ENCODE results near the gene GEMIN2.
"Not testable (repeated sequence)": the region's sequence is repeated elsewhere in the genome, so short reads cannot be mapped to it uniquely, and the experiment has no call there.

The GEMIN2 gene

DNA sequence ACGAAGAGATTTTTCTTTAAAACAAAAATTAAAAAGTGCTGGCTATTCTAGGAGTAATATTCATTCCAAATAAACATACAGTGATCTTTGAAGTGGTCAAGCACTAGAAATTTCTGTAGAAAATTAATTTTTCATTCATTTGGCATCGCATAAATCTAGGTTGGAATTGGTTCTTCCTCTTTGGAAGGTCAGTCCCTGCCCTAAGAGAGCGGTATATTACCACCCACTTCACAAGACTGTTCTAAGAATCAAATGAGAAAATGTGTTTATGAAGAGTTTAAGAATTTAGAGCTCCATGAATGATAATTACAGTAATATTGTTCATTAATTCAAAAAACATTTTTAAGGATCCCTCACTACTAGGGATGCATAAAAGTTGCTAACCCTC, 444 bp upstream of the GEMIN2 start:
- no peak for DNase-seq

DNA sequence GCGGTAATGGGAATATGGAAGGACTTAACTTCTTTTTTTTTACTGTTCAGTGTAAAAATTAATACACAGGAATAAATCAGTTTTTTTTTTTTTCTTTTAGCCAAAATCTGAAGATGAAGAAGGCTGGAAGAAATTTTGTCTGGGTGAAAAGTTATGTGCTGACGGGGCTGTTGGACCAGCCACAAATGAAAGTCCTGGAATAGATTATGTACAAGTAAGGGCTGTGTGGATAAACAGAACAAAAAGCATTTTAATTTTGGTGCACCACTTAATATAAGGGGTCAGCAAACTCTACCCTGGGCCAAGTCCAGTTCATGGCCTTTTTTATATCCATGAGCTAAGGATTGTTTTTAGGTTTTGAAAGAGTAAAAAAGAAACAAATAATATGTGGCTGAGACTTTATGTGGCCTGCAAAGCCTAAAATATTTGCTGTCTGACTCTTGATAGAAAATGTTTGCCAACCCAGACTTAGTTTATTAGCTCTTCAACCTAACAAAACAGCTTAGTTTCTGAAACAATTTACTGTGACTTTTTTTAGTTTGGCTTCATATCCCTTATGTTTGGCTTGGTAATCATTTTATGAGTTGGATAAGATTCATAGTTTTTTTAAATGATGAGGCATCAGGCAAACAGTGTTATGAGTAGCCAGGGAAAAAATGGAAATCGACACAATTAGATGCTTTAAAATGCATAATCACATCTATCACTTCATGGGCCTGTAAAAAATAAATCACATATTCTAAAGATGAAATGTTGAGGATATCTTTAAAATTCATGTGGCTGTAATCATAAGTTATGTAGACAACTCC, 8.4 kb downstream of the GEMIN2 start:
- no peak for DNase-seq

DNA sequence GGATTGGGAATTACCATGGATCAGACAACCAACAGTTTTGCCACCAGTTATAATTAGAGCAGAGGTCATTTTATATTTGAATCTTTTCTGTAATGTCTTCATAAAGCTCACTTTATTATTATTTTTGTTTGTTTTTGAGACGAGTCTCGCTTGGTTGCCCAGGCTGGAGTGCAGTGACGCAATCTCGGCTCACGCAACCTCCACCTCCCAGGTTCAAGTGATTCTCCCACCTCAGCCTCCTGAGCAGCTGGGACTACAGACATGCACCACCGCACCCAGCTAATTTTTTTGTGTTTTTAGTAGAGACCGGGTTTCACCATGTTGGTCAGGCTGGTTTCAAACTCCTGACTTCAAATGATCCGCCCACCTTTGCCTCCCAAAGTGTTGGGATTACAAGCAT, 23.7 kb downstream of the GEMIN2 start:
- DNase-seq: not testable (repeated sequence)

DNA sequence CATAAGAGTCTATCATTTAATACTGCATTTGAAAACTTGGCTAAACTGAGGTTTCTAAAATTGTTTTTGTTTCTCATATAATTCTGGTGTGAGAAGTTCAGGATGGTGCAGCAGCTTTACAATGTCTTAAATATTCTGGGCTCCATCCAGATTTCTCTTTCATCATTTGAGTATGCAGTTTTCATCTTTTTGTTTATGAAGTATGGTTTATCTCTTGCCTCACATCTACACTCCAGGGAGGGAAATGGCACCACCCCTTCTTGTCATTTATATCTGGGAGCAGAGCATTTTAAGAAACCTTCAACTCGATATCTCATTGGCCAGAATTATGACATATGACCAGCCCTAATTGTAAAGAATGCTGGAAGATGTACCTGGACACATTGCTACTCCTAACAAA, 24.3 kb downstream of the GEMIN2 start:
- no peak for DNase-seq

DNA sequence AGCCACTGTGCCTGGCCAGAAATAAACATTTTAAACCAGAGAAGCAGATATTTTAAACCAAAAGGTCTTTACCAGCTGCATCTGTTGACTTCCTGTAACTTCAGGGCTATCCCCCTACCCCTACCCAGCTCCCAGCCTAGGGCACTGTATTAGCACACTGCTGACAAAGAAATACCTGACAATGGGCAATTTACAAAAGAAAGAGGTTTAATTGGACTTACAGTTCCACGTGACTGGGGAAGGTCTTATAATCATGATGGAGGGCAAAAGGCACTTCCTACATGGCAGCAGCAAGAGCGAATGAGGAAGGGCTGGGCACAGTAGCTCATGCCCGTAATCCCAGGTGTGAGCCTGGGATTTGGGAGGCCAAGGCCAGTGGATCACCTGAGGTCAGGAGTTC, 26.0 kb downstream of the GEMIN2 start:
- DNase-seq: no peak

DNA sequence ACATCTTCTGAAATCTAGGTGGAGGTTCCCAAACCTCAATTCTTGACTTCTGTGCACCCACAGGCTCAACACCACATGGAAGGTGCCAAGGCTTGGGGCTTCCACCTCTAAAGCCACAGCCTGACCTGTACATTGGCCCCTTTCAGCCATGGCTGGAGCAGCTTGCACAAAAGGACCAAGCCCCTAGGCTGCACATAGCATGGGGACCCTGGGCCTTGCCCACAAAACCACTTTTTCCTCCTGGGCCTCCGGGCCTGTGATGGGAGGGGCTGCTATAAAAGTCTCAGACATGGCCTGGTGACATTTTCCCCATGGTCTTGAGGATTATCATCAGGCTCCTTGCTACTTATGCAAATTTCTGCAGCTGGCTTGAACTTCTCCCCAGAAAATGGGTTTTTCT, 27.5 kb downstream of the GEMIN2 start:
- DNase-seq: not testable (repeated sequence)

DNA sequence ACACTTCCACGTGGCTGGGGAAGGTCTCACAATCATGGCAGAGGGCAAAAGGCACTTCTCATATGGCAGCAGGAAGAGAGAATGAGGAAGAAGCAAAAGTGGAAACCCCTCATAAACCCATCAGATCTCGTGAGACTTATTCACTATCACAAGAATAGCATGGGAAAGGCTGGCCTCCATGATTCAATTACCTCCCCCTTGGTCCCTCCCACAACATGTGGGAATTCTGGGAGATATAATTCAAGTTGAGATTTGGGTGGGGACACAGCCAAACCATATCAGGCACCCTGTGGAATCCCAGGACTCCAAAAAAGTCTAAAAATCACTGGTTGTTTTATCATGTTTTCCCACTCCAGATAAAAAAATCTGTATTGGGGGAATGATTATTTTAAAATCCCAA, 29.1 kb downstream of the GEMIN2 start:
- not testable (repeated sequence) for DNase-seq

DNA sequence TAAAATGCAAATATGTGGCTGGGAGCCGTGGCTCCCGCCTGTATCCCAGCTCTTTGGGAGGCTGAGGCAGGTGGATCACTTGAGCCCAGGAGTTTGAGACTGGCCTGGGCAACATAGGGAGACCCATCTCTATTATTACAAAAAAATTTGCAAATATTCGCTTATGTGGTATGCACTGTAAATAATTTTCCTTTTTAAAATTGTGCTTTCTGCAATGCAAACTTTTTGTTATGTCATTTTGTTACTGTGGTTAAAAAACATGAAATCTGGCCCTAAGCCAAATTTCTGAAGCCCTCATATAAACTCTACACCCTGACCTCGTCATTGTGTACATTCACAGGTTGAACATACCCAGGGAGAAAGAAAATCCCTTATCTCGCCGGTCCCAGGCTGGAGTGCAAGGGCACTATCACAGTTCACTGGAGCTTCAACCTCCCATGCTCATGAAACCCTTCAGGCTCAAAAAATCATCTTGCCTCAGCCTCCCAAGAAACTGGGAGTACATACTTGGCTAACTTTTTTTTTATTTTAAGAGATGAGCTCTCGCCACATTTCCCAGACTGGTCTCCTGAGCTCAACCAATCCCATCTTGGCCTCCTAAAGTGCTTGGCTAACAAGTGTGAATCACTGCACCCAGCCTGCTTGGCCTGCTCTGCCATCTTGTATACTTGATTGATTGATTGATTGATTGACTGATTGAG, 31.3 kb downstream of the GEMIN2 start:
- DNase-seq: no peak

DNA sequence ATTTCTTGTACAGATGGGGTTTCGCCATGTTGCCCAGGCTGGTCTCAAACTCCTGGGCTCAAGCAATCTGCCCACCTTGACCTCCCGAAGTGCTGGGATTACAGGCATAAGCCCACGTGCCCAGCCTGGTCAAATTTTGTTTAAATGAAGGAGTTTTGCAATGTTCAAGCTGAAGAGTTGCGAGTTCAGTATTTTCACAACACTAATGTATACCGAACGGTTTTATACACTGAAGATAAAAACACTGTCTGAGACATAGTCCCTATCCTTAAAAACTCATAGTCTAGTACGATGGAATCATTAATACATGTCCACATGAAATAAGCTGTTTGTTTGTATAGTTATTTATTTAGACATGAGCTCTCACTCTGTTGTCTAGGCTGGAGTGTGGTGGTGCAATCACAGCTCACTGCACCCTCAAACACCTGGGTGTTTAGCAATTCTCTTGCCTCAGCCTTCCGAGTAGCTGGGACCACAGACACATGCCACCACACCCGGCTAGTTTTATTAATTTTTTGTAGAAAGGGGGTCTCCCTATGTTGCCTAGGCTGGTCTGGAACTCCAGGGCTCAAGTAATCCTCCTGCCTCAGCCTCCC, 40.6 kb downstream of the GEMIN2 start:
- no peak for DNase-seq

DNA sequence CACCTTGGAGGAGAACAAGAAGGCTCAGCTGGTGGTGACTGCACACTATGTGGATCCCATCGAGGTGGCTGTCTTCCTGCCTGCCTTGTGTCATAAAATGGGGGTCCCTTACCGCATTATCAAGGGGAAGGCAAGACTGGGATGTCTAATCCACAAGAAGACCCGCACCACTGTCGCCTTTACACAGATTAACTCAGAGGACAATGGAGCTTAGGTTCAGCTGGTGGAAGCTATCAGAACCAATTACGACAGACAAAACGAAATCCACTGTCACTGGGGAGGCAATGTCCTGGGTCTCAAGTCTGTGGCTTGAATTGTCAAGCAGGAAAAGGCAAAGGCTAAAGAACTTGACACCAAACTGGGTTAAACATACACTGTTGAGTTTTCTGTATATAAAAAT, 43.4 kb downstream of the GEMIN2 start:
- DNase-seq: no peak

DNA sequence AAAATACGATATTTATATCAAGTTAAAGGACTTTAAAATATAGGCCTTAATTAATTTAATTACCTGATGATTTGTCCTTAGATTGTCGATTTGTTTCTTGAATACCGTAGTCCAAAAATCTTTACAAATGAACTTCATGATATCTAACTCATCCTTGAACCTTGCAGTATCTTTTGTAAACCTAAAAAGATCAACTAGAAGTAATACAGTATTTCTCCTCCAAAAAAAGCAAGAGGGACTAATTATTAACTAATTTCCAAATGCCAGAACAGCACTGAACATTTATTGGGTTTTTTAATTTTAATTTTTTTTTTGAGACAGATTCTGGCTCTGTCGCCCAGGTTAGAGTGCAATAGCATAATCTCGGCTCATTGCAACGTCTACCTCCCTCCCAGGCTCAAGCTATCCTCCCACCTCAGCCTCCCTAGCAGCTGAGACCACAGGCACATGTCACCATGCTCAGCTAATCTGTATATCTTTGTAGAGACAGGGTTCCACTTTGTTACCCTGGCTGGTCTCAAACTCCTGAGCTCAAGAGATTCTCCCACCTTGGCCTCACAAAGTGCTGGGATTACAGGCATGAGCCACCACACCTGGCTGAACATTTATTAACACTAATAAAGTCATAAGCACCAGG, 44.2 kb downstream of the GEMIN2 start:
- DNase-seq: no peak

DNA sequence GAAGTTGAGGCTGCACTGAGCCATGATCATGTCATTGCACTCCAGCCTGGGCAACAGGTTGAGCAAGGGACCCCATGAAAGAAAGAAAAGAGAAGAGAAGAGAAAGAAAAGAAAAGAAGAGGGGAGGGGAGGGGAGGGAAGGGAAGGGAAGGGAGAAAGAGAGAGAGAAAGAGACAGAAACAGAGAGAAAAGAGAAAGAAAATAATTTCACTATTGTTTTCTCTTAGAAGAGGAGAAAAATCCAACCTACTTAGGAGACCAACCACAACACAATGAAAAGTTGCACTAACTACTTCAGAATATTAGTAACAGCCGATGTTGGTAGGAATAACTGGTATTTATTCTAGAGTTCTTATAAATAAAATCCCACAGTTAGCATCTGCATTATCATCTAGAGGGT, 46.4 kb downstream of the GEMIN2 start:
- DNase-seq: no peak

DNA sequence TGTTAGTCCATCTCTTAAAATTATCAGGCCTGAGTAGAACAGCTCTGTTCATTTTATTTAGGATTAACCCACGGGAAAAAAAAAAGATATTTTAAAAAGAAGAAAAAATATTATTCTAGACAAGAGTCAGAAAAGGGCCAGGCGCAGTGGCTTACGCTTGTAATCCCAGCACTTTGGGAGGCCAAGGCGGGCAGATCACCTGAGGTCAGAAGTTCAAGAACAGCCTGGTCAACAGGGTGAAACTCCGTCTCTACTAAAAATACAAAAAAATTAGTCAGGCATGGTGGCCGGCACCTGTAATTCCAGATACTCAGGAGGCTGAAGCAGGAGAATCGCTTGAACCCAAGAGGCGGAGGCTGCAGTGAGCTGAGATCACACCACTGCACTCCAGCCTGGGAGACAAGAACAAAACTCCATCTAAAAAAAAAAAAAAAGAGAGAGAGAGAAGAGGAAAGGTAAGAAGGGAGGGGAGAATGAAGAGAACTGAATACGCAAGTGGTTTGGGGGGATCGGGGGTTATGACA, 53.7 kb downstream of the GEMIN2 start:
- DNase-seq: not testable (repeated sequence)

DNA sequence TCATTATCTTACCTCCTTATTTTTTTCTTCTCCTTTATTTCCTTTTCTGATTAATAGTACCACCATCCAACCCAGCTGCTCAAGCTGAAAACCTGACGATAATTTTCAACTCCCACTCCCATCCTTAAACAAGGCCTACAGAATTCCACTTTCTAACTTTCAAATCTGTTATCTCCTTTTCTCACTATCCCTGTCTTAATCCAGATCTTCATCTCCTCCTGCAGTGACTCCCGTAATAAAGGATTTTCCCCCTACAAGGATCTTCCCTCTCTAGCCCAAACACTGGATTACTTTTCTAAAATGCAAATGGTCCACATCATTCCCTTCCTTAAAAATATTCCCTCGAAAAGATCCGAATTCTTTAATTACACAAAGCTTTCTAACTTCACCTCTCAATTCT, 54.5 kb downstream of the GEMIN2 start:
- DNase-seq: no peak

DNA sequence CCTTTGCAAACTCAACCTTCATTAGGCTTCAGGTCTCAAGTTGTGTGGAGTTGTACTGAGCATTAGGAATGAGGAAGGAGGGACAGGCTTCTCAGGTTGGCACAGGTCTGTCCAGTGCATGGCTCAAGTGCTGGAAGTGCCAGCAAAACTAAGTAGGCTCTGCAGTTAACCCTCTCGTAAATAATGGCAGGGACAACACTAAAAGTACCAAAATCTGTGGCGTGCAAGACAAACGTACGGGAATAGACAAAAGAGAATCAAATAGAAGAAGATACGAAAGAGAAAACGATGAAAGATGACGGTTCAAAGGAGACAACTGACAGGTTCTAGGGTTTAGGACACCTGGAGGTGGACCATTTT, 55.4 kb downstream of the GEMIN2 start:
- no peak for DNase-seq

DNA sequence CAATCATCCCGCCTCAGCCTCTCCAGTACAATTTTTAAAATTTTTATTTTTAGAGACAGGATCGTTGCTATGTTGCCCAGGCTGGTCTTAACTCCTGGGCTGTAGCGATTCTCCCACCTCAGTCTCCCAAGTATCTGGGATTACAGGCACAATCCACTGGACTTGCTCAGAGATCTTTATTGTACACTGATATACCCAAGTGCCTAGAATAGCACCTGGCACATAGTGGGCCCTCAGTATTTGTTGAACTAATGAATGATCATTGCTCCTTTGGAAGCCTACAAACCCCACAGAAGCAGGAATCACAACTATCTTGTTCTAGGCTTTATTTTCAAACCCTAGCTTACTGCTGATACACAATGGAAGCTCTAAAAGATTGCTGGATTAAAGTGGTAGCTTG, 59.1 kb downstream of the GEMIN2 start:
- DNase-seq: no peak

DNA sequence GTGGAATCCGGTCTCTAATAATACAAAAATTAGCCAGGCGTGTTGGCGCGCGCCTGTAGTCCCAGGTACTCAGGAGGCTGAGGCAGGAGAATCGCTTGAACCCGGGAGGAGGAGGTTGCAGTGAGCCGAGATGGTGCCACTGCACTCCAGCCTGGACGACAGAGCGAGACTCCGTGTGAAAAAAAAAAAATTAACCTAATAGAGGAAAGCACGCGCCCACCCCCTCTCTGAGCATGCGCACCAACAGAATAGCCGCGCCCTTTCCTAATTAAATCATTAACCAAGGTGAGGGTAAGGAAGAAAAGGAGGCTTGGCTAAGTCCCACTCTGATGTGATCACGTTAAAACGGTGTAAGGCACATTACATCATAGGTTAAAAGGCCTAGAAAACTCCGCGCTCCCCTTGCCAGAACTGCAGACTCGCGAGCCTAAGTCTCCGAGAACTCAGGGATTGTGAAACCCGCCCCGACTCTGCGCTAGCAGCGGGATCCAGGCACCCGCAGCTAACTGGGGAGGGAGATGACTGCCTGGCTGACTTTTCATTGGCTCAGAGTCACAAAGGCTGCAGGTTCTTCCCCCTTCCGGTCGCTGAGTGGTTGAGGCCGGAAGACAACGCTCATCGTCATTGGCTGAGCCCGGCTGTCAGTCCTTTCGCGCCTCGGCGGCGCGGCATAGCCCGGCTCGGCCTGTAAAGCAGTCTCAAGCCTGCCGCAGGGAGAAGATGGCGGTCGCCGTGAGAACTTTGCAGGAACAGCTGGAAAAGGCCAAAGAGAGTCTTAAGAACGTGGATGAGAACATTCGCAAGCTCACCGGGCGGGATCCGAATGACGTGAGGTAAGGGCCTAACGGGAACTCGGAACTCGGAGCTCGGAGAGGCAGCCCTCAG, 60.7 kb downstream of the GEMIN2 start, which contains the start of gene PNN:
PNN (plus strand) TSS at position 695 of the 885 bp plus-strand sequence; CDS start at position 721, 26 bp downstream.
- DNase-seq: peak; percentile 90

DNA sequence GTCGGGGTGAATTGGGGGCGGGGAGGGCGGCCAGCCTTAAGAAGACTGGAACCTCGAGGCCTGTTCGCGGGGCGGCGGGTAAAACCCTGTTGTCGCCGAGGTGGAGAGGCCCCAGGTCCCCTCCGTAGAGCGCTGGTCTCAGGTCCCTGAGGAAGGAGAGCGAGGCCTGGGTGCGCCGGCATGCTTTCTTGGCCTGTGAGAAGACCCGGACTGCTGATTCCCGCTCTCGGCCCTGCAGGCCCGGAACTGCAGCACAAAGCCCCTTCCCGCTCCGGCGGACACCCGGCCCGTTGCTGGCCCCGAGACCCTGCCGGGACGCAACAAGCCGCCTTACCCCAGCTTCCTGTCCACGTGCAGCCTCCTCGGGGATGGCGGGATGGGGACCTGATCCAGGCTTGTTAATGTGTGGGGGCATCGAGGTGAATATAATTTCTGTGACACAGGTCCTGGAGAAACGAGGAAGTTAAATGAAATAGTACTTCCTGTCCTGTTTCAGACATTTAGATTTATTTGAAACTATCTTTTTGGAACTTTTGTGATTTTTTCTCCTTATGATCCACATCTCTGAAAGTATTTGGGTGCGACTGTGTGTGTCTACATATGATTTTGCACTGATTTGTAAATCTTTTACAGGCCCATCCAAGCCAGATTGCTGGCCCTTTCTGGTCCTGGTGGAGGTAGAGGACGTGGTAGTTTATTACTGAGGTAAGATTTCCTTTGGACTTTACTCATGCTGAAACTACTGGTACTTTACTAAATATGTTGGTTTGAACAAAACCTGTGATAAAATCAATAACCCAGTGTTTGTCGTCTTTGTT, 61.5 kb downstream of the GEMIN2 start:
- peak; percentile 15 for DNase-seq

DNA sequence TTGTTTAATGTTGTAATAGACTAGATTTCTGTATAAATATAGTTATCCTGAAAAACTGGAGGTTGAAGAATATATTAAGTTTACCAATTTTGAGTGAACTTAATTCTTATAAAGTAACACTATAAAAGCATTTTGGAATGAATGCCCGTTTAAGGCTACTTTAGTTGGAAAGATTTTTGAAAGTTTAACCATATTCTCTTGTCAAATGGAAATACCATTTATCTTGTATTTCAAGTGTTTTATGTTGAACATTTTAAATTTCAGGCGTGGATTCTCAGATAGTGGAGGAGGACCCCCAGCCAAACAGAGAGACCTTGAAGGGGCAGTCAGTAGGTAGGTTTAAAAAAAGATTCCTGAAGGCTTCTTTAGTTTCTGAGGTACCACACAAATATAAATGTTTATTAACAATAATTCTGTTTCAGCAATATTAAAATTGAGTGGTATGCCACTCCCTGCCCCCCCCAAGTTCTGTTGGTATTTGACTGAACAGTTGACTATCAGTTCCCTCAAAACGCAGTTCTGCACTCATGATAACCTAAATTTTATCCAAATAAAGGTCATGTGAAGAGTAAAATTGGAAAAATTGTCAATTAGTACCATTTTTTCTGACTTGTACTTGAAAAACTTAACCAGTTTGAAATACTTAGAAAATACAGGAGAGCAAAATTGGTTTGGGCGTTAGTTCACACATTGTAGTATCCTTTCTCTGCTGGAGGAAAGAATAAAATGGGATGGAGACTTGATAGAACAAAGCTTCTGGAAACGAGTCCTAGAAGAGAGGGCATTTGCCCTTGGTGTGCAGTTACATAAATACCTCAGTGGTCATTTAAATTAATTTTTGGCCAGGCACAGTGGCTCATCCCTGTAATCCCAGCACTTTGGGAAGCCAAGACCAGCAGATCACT, 62.4 kb downstream of the GEMIN2 start:
- no peak for DNase-seq

DNA sequence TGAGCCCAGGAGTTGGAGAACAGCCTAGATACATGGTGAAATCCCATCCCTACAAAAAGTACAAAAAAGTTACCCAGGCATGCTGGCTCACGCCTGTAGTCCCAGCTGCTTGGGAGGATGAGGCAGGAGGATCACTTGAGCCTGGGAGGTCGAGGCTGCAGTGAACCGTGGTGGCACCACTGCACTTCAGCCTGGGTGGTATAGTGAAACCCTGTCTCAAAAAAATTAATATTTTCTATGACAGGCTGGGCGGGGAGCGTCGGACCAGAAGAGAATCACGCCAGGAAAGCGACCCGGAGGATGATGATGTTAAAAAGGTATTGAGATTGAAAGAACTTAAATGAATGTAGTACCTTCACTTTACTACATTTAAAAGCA, 63.0 kb downstream of the GEMIN2 start:
- no peak for DNase-seq

All from NCI-H1048 (cell line).